Vagina (tissue), 2 donors: ENCODE measurements around the gene R3HDM2. TPM values are rescaled to one million over a fixed set of nuclear protein-coding genes. Genes with fewer than 3 reads are reported as not detected.

Source experiments
- DNase-seq, 2 donors: peaks; one replicate each; pipeline ENCODE4 v3.0.0-alpha.2; 2017; ENCODE audit errors: extremely low spot score in 2 of 2
- H3K27ac ChIP-seq: fragments of 200-600 bp; sonication (generic); one replicate; pipeline ENCODE4 v1.5.1; 2019
- H3K27me3 ChIP-seq: fragments of 200-600 bp; sonication (generic); one replicate; pipeline ENCODE4 v1.5.1; 2019
- H3K36me3 ChIP-seq, 2 donors: fragments of 200-600 bp; sonication (generic); one replicate each; pipeline ENCODE4 v1.5.1; 2017 to 2019
- H3K4me1 ChIP-seq: fragments of 200-600 bp; sonication (generic); one replicate; pipeline ENCODE4 v1.5.1; 2019
- H3K4me3 ChIP-seq, 2 donors: fragments of 200-600 bp; sonication (generic); 1 replicate in 1 of 2; 2 replicates in 1 of 2; pipeline ENCODE4 v1.5.1; 2016 to 2019
- H3K9me3 ChIP-seq: fragments of 200-600 bp; sonication (generic); one replicate; pipeline ENCODE4 v1.5.1; 2019
- CTCF ChIP-seq, 3 experiments: fragments of 450-650 bp in 2 of 3; fragments of 200-600 bp in 1 of 3; sonication (generic) in 1 of 3; IDR thresholded peaks; one replicate each; pipeline ENCODE4 v1.5.1; 2017 to 2019; ENCODE audit warnings: antibody characterized with exemption in 3 of 3, mild to moderate bottlenecking in 2 of 3, moderate library complexity in 2 of 3
- POLR2A ChIP-seq, 2 donors: fragments of 450-650 bp; IDR thresholded peaks; one replicate each; pipeline ENCODE4 v1.6.1; 2017; ENCODE audit warnings: antibody characterized with exemption in 2 of 2, mild to moderate bottlenecking in 2 of 2, moderate library complexity in 2 of 2
- POLR2AphosphoS5 ChIP-seq, 2 donors: sonication (generic); formaldehyde crosslinking; IDR thresholded peaks; one replicate each; pipeline ENCODE4 v1.9.0; 2017; ENCODE audit warnings: antibody characterized with exemption in 2 of 2, mild to moderate bottlenecking in 2 of 2, low read depth in 1 of 2; ENCODE audit not compliant: insufficient read depth in 1 of 2
- intact Hi-C: fragments of 100-400 bp; cut with DNase I; formaldehyde crosslinking; loops from one replicate; pipeline ENCODE4 v1.15.1; 2023
- total RNA-seq: library from RNA; depleted of rRNA; stranded (reverse); fragments of >200 nt; gene quantifications from one replicate; pipeline ENCODE4 v1.2.3, GENCODE V29; 2016

R3HDM2 gene
- total RNA-seq, 1 donor from 2014 or later: 44.2 TPM

GRCh38 chr12:57223191-57224165 lies 207.4 kb downstream of the R3HDM2 start:
- H3K9me3 ChIP-seq: no peaks in the 10 kb centered on the region
- H3K27ac ChIP-seq: no peak overlapping the region
- H3K36me3 ChIP-seq: no peaks in the 10 kb centered on the region
- intact Hi-C loops: no loop called here
- TF ChIP-seq POLR2AphosphoS5 (IDR thresholded peaks at IDR 0.05; ENCODE audit: insufficient read depth in 1 of 2, low read depth in 1 of 2) (no peak), CTCF (IDR thresholded peaks at IDR 0.05) (no peak), POLR2A (IDR thresholded peaks at IDR 0.05) (no peak)
- H3K27me3 ChIP-seq: peaks cover 7% of the 10 kb centered on the region
- no peak for DNase-seq
- peaks cover 21% of the 10 kb centered on the region for H3K4me1 ChIP-seq
- no peak overlapping the region for H3K4me3 ChIP-seq

- Histone ChIP-seq H3K27ac (no peak overlapping the region), H3K4me3 (no peak overlapping the region), H3K9me3 (no peaks in the 10 kb centered on the region), H3K27me3 (peaks cover 7% of the 10 kb centered on the region), H3K36me3 (no peaks in the 10 kb centered on the region), H3K4me1 (peaks cover 27% of the 10 kb centered on the region)
- DNase-seq: no peak
- TF ChIP-seq POLR2AphosphoS5 (IDR thresholded peaks at IDR 0.05; ENCODE audit: insufficient read depth in 1 of 2, low read depth in 1 of 2) (no peak), CTCF (IDR thresholded peaks at IDR 0.05) (no peak), POLR2A (IDR thresholded peaks at IDR 0.05) (no peak)
- intact Hi-C loops: no loop called here
These were observed 208.3 kb downstream of the R3HDM2 start for GRCh38 chr12:57222286-57223190.

- Histone ChIP-seq H3K4me3 (no peak overlapping the region), H3K27ac (no peak overlapping the region), H3K9me3 (no peaks in the 10 kb centered on the region), H3K4me1 (peaks cover 31% of the 10 kb centered on the region), H3K36me3 (no peaks in the 10 kb centered on the region), H3K27me3 (peaks cover 7% of the 10 kb centered on the region)
- no peak for DNase-seq
- TF ChIP-seq CTCF (IDR thresholded peaks at IDR 0.05): no peak
- TF ChIP-seq POLR2A (IDR thresholded peaks at IDR 0.05): no peak
- no peak for TF ChIP-seq POLR2AphosphoS5 (IDR thresholded peaks at IDR 0.05; ENCODE audit: insufficient read depth in 1 of 2, low read depth in 1 of 2)
- intact Hi-C loops: no loop called here
These were observed 209.5 kb downstream of the R3HDM2 start for GRCh38 chr12:57221169-57221917.

- TF ChIP-seq CTCF (IDR thresholded peaks at IDR 0.05) (no peak), POLR2A (IDR thresholded peaks at IDR 0.05) (no peak), POLR2AphosphoS5 (IDR thresholded peaks at IDR 0.05; ENCODE audit: insufficient read depth in 1 of 2, low read depth in 1 of 2) (no peak)
- no peak for DNase-seq
- Histone ChIP-seq H3K27ac (no peak overlapping the region), H3K4me3 (no peak overlapping the region), H3K9me3 (no peaks in the 10 kb centered on the region), H3K27me3 (peaks cover 7% of the 10 kb centered on the region), H3K36me3 (no peaks in the 10 kb centered on the region), H3K4me1 (peaks cover 37% of the 10 kb centered on the region)
- intact Hi-C loops: no loop called here
These were observed 210.1 kb downstream of the R3HDM2 start for GRCh38 chr12:57220770-57221168.
